ENCODE data around the gene PCNX3.
A peak's percentile ranks its signal among the peaks of the same experiment; 100 is the strongest.

PCNX3 gene

GRCh38 chr11:65575568-65576231 lies 39.9 kb upstream of the PCNX3 start, which contains the start of gene EHBP1L1:
Gene EHBP1L1 (plus strand): TSS chr11:65576053. CDS start chr11:65576303, 250 bp downstream.
- peaks cover 26% of the 10 kb centered on the region for H3K36me3 ChIP-seq (ENCODE audit: insufficient read depth, low read length)
- H3K4me1 ChIP-seq (ENCODE audit: insufficient read depth, low read length): peaks cover 49% of the 10 kb centered on the region
- peak within 1 kb of the TSS; percentile 95 for H3K9ac ChIP-seq (ENCODE audit: low read length)
- no peaks in the 10 kb centered on the region for H3K9me3 ChIP-seq (ENCODE audit: low read length)
- peak within 1 kb of the TSS; percentile 92 to 98 for H3K4me3 ChIP-seq (ENCODE audit: low read depth in 1 of 2, low read length in 2 of 2)
- peak within 1 kb of the TSS; percentile 96 for H3K27ac ChIP-seq (ENCODE audit: low read depth, low read length)
- no peaks in the 10 kb centered on the region for H3K27me3 ChIP-seq (ENCODE audit: control insufficient read depth in 1 of 2, insufficient read depth in 2 of 2, low read length in 2 of 2)

GRCh38 chr11:65576232-65576866 lies 39.2 kb upstream of the PCNX3 start:
- Histone ChIP-seq H3K27ac (ENCODE audit: low read depth, low read length) (peak overlapping the region; percentile 96), H3K4me3 (ENCODE audit: low read depth in 1 of 2, low read length in 2 of 2) (peak overlapping the region; percentile 92 to 98), H3K9me3 (ENCODE audit: low read length) (no peaks in the 10 kb centered on the region), H3K4me1 (ENCODE audit: insufficient read depth, low read length) (peaks cover 42% of the 10 kb centered on the region), H3K9ac (ENCODE audit: low read length) (peak overlapping the region; percentile 95), H3K27me3 (ENCODE audit: control insufficient read depth in 1 of 2, insufficient read depth in 2 of 2, low read length in 2 of 2) (no peaks in the 10 kb centered on the region), H3K36me3 (ENCODE audit: insufficient read depth, low read length) (peaks cover 32% of the 10 kb centered on the region)

GRCh38 chr11:65576867-65577755 lies 38.5 kb upstream of the PCNX3 start:
- Histone ChIP-seq H3K4me1 (ENCODE audit: insufficient read depth, low read length) (peaks cover 35% of the 10 kb centered on the region), H3K27me3 (ENCODE audit: control insufficient read depth in 1 of 2, insufficient read depth in 2 of 2, low read length in 2 of 2) (no peaks in the 10 kb centered on the region), H3K9ac (ENCODE audit: low read length) (peak overlapping the region; percentile 95)

GRCh38 chr11:65577756-65578109 lies 37.8 kb upstream of the PCNX3 start:
- peaks cover 46% of the 10 kb centered on the region for H3K36me3 ChIP-seq (ENCODE audit: insufficient read depth, low read length)
- H3K27me3 ChIP-seq (ENCODE audit: control insufficient read depth in 1 of 2, insufficient read depth in 2 of 2, low read length in 2 of 2): no peaks in the 10 kb centered on the region
- H3K4me3 ChIP-seq (ENCODE audit: low read depth in 1 of 2, low read length in 2 of 2): peak overlapping the region; percentile 92 to 98
- H3K9me3 ChIP-seq (ENCODE audit: low read length): no peaks in the 10 kb centered on the region
- peaks cover 34% of the 10 kb centered on the region for H3K4me1 ChIP-seq (ENCODE audit: insufficient read depth, low read length)
- peak overlapping the region; percentile 96 for H3K27ac ChIP-seq (ENCODE audit: low read depth, low read length)
- H3K9ac ChIP-seq (ENCODE audit: low read length): peak overlapping the region; percentile 95

More at GRCh38 chr11:65576867-65577755, 38.5 kb upstream of the PCNX3 start:
- H3K4me3 ChIP-seq (ENCODE audit: low read depth in 1 of 2, low read length in 2 of 2): peak overlapping the region; percentile 92 to 98
- no peaks in the 10 kb centered on the region for H3K9me3 ChIP-seq (ENCODE audit: low read length)
- H3K27ac ChIP-seq (ENCODE audit: low read depth, low read length): peak overlapping the region; percentile 96
- peaks cover 40% of the 10 kb centered on the region for H3K36me3 ChIP-seq (ENCODE audit: insufficient read depth, low read length)

- H3K9me3 ChIP-seq (ENCODE audit: low read length): no peaks in the 10 kb centered on the region
- H3K9ac ChIP-seq (ENCODE audit: low read length): peak overlapping the region; percentile 95
- no peaks in the 10 kb centered on the region for H3K27me3 ChIP-seq (ENCODE audit: control insufficient read depth in 1 of 2, insufficient read depth in 2 of 2, low read length in 2 of 2)
- H3K4me1 ChIP-seq (ENCODE audit: insufficient read depth, low read length): peaks cover 33% of the 10 kb centered on the region
- peaks cover 50% of the 10 kb centered on the region for H3K36me3 ChIP-seq (ENCODE audit: insufficient read depth, low read length)
- H3K4me3 ChIP-seq (ENCODE audit: low read depth in 1 of 2, low read length in 2 of 2): peak overlapping the region; percentile 92 to 98
- peak overlapping the region; percentile 96 for H3K27ac ChIP-seq (ENCODE audit: low read depth, low read length)
Observed at GRCh38 chr11:65578134-65578533, 37.4 kb upstream of the PCNX3 start.

GRCh38 chr11:65578667-65579066 lies 36.9 kb upstream of the PCNX3 start:
- Histone ChIP-seq H3K36me3 (ENCODE audit: insufficient read depth, low read length) (peaks cover 56% of the 10 kb centered on the region), H3K4me1 (ENCODE audit: insufficient read depth, low read length) (peaks cover 28% of the 10 kb centered on the region), H3K4me3 (ENCODE audit: low read depth in 1 of 2, low read length in 2 of 2) (peak overlapping the region in 1 of 2 donors; percentile 92), H3K27ac (ENCODE audit: low read depth, low read length) (peak overlapping the region; percentile 96), H3K9me3 (ENCODE audit: low read length) (no peaks in the 10 kb centered on the region), H3K27me3 (ENCODE audit: control insufficient read depth in 1 of 2, insufficient read depth in 2 of 2, low read length in 2 of 2) (no peaks in the 10 kb centered on the region), H3K9ac (ENCODE audit: low read length) (peak overlapping the region; percentile 95)

GRCh38 chr11:65579291-65579690 lies 36.3 kb upstream of the PCNX3 start:
- Histone ChIP-seq H3K27ac (ENCODE audit: low read depth, low read length) (no peak overlapping the region), H3K27me3 (ENCODE audit: control insufficient read depth in 1 of 2, insufficient read depth in 2 of 2, low read length in 2 of 2) (no peaks in the 10 kb centered on the region), H3K9ac (ENCODE audit: low read length) (no peak overlapping the region), H3K9me3 (ENCODE audit: low read length) (no peaks in the 10 kb centered on the region), H3K36me3 (ENCODE audit: insufficient read depth, low read length) (peaks cover 62% of the 10 kb centered on the region), H3K4me3 (ENCODE audit: low read depth in 1 of 2, low read length in 2 of 2) (no peak overlapping the region), H3K4me1 (ENCODE audit: insufficient read depth, low read length) (peaks cover 29% of the 10 kb centered on the region)

GRCh38 chr11:65580031-65580692 lies 35.4 kb upstream of the PCNX3 start:
- peaks cover 68% of the 10 kb centered on the region for H3K36me3 ChIP-seq (ENCODE audit: insufficient read depth, low read length)
- H3K27me3 ChIP-seq (ENCODE audit: control insufficient read depth in 1 of 2, insufficient read depth in 2 of 2, low read length in 2 of 2): no peaks in the 10 kb centered on the region
- H3K9ac ChIP-seq (ENCODE audit: low read length): no peak overlapping the region
- no peak overlapping the region for H3K27ac ChIP-seq (ENCODE audit: low read depth, low read length)
- peaks cover 29% of the 10 kb centered on the region for H3K4me1 ChIP-seq (ENCODE audit: insufficient read depth, low read length)
- no peak overlapping the region for H3K4me3 ChIP-seq (ENCODE audit: low read depth in 1 of 2, low read length in 2 of 2)
- no peaks in the 10 kb centered on the region for H3K9me3 ChIP-seq (ENCODE audit: low read length)

GRCh38 chr11:65580756-65581155 lies 34.8 kb upstream of the PCNX3 start:
- peaks cover 29% of the 10 kb centered on the region for H3K4me1 ChIP-seq (ENCODE audit: insufficient read depth, low read length)

GRCh38 chr11:65581928-65582327 lies 33.6 kb upstream of the PCNX3 start:
- Histone ChIP-seq H3K27ac (ENCODE audit: low read depth, low read length) (peak overlapping the region; percentile 31), H3K9me3 (ENCODE audit: low read length) (no peaks in the 10 kb centered on the region), H3K27me3 (ENCODE audit: control insufficient read depth in 1 of 2, insufficient read depth in 2 of 2, low read length in 2 of 2) (no peaks in the 10 kb centered on the region), H3K9ac (ENCODE audit: low read length) (no peak overlapping the region), H3K4me1 (ENCODE audit: insufficient read depth, low read length) (peaks cover 40% of the 10 kb centered on the region), H3K4me3 (ENCODE audit: low read depth in 1 of 2, low read length in 2 of 2) (no peak overlapping the region), H3K36me3 (ENCODE audit: insufficient read depth, low read length) (peaks cover 78% of the 10 kb centered on the region)

More at GRCh38 chr11:65580756-65581155, 34.8 kb upstream of the PCNX3 start:
- H3K9me3 ChIP-seq (ENCODE audit: low read length): no peaks in the 10 kb centered on the region
- H3K27me3 ChIP-seq (ENCODE audit: control insufficient read depth in 1 of 2, insufficient read depth in 2 of 2, low read length in 2 of 2): no peaks in the 10 kb centered on the region
- no peak overlapping the region for H3K27ac ChIP-seq (ENCODE audit: low read depth, low read length)
- peaks cover 68% of the 10 kb centered on the region for H3K36me3 ChIP-seq (ENCODE audit: insufficient read depth, low read length)
- H3K4me3 ChIP-seq (ENCODE audit: low read depth in 1 of 2, low read length in 2 of 2): no peak overlapping the region
- no peak overlapping the region for H3K9ac ChIP-seq (ENCODE audit: low read length)

- Histone ChIP-seq H3K4me3 (ENCODE audit: low read depth in 1 of 2, low read length in 2 of 2) (no peak overlapping the region), H3K27me3 (ENCODE audit: control insufficient read depth in 1 of 2, insufficient read depth in 2 of 2, low read length in 2 of 2) (no peaks in the 10 kb centered on the region), H3K9me3 (ENCODE audit: low read length) (no peaks in the 10 kb centered on the region), H3K36me3 (ENCODE audit: insufficient read depth, low read length) (peaks cover 72% of the 10 kb centered on the region), H3K9ac (ENCODE audit: low read length) (no peak overlapping the region), H3K4me1 (ENCODE audit: insufficient read depth, low read length) (peaks cover 44% of the 10 kb centered on the region), H3K27ac (ENCODE audit: low read depth, low read length) (peak overlapping the region; percentile 15)
Observed at GRCh38 chr11:65583589-65583988, 32.0 kb upstream of the PCNX3 start.

All from muscle layer of colon (tissue), 2 donors.